HUES64 (cell line): Measurements from ENCODE around the gene ASCL4.

ENCODE experiments used
- H3K27ac ChIP-seq: 2 replicates; pipeline ENCODE4 v1.7.0; 2013; ENCODE audit warnings: low read depth, low read length, inconsistent platforms
- H3K27me3 ChIP-seq: 2 replicates; pipeline ENCODE4 v1.6.1; 2013; ENCODE audit warnings: mild to moderate bottlenecking, low read length; ENCODE audit not compliant: insufficient read depth
- H3K36me3 ChIP-seq: 2 replicates; pipeline ENCODE4 v1.6.1; 2013; ENCODE audit warnings: mild to moderate bottlenecking, low read length; ENCODE audit not compliant: insufficient read depth
- H3K4me1 ChIP-seq: 2 replicates; pipeline ENCODE4 v1.6.1; 2013; ENCODE audit warnings: mild to moderate bottlenecking, low read length, moderate library complexity; ENCODE audit not compliant: insufficient read depth
- H3K4me3 ChIP-seq: 2 replicates; pipeline ENCODE4 v1.5.1; 2013; ENCODE audit warnings: mild to moderate bottlenecking, low read length, moderate library complexity
- H3K9ac ChIP-seq: 2 replicates; pipeline ENCODE4 v1.6.1; 2013; ENCODE audit warnings: mild to moderate bottlenecking, low read depth, low read length
- H3K9me3 ChIP-seq: 2 replicates; pipeline ENCODE4 v1.6.1; 2013; ENCODE audit warnings: low read depth, low read length; ENCODE audit not compliant: insufficient read depth
- WGBS: fragments of 150-250, 120-280 bp; methylation state at CpG from one replicate; pipeline ENCODE4 v1.1.7; 2013; ENCODE audit warnings: missing lambda C conversion rate; 5-methylcytosine and 5-hydroxymethylcytosine counted together

ASCL4 gene

DNA sequence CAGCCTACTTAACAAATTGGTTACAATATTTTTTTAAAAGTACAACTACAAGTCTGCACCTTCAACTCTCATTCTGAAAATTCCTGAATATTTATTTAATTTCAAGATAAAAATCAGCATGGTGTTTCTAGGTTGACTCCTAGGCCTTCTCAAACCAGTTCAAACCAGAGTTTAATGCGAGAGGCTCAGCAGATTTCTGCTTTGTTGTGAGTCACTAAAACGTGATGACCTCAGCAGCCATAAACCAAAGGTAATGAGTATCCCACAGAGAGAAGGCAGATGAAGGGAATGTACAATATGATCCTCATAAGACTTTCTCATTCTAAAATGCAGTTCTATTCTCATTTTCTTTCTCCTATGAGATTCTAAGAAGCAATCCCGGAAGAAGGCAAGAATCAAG, 15.1 kb upstream of the ASCL4 start:
- H3K4me3 ChIP-seq: peak overlapping the region; percentile 85
- H3K9ac ChIP-seq: peak overlapping the region; percentile 87
- no peak overlapping the region; the same call in 1 of the 2 replicates for H3K27ac ChIP-seq
- H3K27me3 ChIP-seq: no peaks in the 10 kb centered on the region
- 50% methylated on average over 3 of the region's 3 CpGs for WGBS
- peaks cover 40% of the 10 kb centered on the region for H3K36me3 ChIP-seq
- H3K9me3 ChIP-seq: no peaks in the 10 kb centered on the region
- peaks cover 14% of the 10 kb centered on the region for H3K4me1 ChIP-seq

DNA sequence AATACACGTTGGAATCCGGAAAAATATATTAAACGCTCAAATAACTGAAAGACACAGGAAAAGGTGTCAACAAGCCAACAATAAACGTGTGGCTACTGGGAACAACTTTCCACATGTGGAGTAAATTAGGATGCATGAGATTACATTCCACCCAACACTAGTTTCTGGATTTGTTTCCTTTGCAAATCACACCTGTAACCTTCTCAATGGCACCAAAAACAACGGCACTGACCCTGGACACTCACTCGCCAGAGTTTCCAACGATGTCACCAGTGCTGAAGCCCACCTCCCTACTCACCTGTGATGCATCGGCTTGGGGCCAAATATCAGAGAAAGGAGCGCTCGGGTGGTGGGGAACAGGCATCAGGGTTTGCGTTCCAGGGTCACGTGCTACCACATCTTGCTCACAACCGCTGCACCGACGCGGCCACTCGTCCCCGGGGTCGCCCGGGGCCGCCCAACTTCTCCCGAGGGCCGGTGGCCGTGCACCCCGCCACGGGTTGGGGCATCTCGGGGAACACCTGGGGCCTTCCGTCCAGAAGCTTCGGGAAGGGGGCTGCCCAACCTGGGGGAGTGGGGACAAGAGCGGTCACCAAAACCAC, 14.2 kb upstream of the ASCL4 start:
- Histone ChIP-seq H3K36me3 (peaks cover 31% of the 10 kb centered on the region), H3K27me3 (no peaks in the 10 kb centered on the region), H3K9ac (peak overlapping the region; percentile 87), H3K9me3 (no peaks in the 10 kb centered on the region), H3K4me3 (peak overlapping the region; percentile 85), H3K27ac (peak overlapping the region; percentile 48; the same call in 1 of the 2 replicates), H3K4me1 (peaks cover 14% of the 10 kb centered on the region)
- 3% methylated on average over 30 of the region's 30 CpGs for WGBS

DNA sequence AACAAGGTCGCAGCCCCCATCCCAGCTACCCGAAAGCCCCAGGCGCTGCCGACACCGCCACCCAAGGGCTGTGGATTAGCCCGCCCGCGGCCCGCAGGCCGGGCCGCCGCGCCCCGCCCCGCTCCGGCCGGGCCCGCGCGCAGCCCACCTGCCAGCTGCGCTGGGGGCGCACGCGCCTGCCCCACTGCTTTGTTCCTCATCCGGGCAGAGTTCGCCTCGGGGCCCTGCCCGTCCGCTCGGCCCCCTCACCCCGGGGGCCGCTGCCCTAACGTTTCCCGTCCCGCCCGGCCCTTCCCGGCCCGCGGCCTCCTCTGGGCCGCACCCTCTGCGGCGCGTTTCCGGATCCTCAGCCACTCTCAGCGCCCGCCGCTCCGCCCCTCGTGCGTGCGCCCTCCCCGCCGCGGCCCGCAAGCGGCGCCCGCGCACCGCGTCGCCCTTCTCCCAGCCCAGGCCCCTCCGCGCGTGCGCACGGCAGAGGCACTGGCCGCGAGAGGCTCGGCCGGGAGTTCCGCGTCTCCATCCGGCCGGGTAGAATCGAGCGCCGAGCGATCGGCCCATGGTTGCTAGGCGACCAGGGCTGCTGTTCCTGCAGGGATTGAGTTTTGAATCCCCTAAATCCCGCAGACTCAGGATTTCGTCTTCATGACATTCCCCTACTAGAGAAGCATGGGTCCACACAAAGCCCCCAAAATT, 13.5 kb upstream of the ASCL4 start, which contains the start of gene PRDM4:
Gene PRDM4, minus strand, starts transcription at position 329 of the 693 bp plus-strand sequence. CDS start 622 bp downstream, outside the sequence.
- Histone ChIP-seq H3K27me3 (peaks cover 2% of the 10 kb centered on the region; the same call in 1 of the 2 replicates), H3K4me1 (peaks cover 14% of the 10 kb centered on the region), H3K9ac (peak within 1 kb of the TSS; percentile 87), H3K4me3 (peak within 1 kb of the TSS; percentile 85), H3K36me3 (peaks cover 25% of the 10 kb centered on the region), H3K27ac (peak within 1 kb of the TSS; percentile 58; the same call in 1 of the 2 replicates), H3K9me3 (no peaks in the 10 kb centered on the region)
- under 1% methylated on average over 83 of the region's 83 CpGs for WGBS

DNA sequence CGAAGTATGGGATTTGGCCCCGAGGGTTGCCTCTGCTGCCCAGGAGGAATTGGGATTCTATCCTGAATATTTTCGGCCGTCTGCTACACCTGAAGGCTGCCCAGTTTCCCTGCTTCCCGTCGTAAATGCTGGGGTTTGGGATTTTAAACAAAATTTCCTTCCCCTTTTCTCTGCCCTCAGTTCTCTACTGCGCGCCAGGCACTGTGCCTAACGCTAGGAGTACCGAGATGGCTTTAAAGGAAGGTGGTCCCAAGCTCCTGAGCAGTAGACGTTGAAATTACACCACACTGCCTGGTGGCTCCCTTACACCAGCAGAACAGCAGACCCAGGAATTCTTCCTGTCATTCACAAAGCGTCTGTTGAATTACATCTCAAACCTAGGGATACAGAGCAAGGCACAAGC, 13.0 kb upstream of the ASCL4 start:
- no peak overlapping the region for H3K27ac ChIP-seq
- 2% methylated on average over 12 of the region's 12 CpGs for WGBS

DNA sequence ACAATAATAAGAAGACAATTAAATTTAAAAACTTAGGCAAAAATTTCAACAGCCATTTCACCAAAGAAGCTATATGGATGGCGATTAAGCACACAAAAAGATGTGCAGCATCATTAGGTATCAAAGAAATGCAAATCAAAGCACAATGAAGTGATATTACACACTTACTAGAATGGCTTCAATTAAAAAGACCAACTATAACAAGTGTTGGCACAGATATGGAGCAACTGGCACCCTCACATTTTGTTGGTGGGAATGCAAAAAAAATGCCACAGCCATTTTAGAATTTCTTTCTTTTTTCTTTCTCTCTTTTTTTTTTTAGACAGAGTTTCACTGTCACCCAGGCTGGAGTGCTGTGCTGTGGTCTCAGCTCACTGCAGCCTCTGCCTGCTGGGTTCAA, 11.6 kb upstream of the ASCL4 start:
- Histone ChIP-seq H3K9me3 (no peaks in the 10 kb centered on the region), H3K27me3 (peaks cover 12% of the 10 kb centered on the region), H3K4me3 (no peak overlapping the region), H3K4me1 (peaks cover 14% of the 10 kb centered on the region), H3K9ac (no peak overlapping the region), H3K36me3 (peaks cover 6% of the 10 kb centered on the region; the same call in 1 of the 2 replicates), H3K27ac (no peak overlapping the region)
- 100% methylated on average over 1 of the region's 1 CpG for WGBS

More for the DNA sequence above, 13.0 kb upstream of the ASCL4 start:
- H3K9ac ChIP-seq: peak overlapping the region; percentile 55
- H3K4me1 ChIP-seq: peaks cover 14% of the 10 kb centered on the region
- H3K27me3 ChIP-seq: peaks cover 5% of the 10 kb centered on the region
- no peaks in the 10 kb centered on the region for H3K9me3 ChIP-seq
- peaks cover 19% of the 10 kb centered on the region for H3K36me3 ChIP-seq
- H3K4me3 ChIP-seq: peak overlapping the region; percentile 85

DNA sequence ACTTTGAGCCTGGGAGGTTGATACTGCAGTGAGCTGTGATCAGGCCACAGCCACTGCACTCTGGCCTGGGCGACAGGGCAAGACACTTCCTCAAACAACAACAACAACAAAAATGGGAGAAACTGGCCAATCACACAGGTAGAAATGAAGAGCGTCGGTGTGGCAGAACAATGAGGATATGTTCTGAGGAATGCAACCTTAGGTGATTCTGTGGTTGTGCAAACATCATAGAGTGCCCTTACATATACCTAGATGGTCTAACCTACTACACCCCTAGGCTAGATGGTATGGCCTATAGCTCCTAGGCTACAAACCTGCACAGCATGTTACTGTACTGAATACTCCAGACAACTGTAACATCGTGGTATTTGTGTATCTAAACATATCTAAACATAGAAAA, 9.9 kb upstream of the ASCL4 start:
- Histone ChIP-seq H3K27ac (no peak overlapping the region), H3K4me3 (no peak overlapping the region), H3K27me3 (peaks cover 14% of the 10 kb centered on the region), H3K36me3 (no peaks in the 10 kb centered on the region), H3K4me1 (peaks cover 7% of the 10 kb centered on the region), H3K9me3 (no peaks in the 10 kb centered on the region), H3K9ac (no peak overlapping the region)
- WGBS: 86% methylated on average over 3 of the region's 4 CpGs

DNA sequence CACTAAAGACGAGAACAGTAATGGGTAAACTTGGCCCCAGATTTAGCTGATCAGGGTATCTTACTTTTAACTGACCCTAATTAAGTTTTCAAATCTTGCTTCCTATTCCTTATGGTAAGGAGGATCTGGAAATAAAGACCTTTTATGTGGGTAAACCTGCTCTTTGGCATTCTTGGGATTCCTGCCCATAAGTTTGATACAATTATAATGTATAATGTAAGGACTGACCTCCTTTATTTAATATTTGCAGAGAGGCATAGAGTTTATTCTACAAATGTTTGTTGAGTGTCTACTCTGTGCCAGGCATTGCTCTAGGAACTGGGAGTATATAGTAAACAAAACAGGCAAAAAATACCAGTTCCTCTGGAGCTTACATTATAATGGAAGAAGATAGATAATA, 9.2 kb upstream of the ASCL4 start:
- Histone ChIP-seq H3K4me1 (peaks cover 3% of the 10 kb centered on the region; the same call in 1 of the 2 replicates), H3K36me3 (no peaks in the 10 kb centered on the region), H3K9me3 (no peaks in the 10 kb centered on the region), H3K4me3 (no peak overlapping the region), H3K9ac (no peak overlapping the region), H3K27me3 (peaks cover 18% of the 10 kb centered on the region), H3K27ac (no peak overlapping the region)
- WGBS: 88% methylated on average over 1 of the region's 1 CpG

DNA sequence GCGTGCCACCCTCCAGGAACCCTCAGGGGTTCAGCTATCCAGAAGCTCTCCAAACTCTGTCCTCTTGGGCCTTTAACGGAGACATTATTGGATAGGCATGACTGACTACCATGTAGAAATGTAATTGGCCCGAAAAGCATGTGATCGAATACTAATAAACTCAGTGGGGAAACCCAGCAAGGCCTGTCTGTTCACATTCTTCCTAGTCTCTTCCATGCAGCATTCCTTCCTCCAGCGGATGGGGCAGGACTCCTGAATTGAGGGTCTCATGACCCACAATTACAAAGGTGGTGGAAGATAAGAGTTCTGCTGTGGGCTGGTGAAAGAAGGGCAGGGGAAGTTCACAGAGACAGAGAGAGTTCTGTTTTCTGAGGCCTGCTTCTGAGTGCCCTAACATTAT, 7.0 kb upstream of the ASCL4 start:
- Histone ChIP-seq H3K9me3 (no peaks in the 10 kb centered on the region), H3K36me3 (no peaks in the 10 kb centered on the region), H3K4me3 (no peak overlapping the region), H3K9ac (no peak overlapping the region), H3K27ac (no peak overlapping the region), H3K27me3 (peaks cover 37% of the 10 kb centered on the region), H3K4me1 (no peaks in the 10 kb centered on the region)
- 91% methylated on average over 5 of the region's 5 CpGs for WGBS

DNA sequence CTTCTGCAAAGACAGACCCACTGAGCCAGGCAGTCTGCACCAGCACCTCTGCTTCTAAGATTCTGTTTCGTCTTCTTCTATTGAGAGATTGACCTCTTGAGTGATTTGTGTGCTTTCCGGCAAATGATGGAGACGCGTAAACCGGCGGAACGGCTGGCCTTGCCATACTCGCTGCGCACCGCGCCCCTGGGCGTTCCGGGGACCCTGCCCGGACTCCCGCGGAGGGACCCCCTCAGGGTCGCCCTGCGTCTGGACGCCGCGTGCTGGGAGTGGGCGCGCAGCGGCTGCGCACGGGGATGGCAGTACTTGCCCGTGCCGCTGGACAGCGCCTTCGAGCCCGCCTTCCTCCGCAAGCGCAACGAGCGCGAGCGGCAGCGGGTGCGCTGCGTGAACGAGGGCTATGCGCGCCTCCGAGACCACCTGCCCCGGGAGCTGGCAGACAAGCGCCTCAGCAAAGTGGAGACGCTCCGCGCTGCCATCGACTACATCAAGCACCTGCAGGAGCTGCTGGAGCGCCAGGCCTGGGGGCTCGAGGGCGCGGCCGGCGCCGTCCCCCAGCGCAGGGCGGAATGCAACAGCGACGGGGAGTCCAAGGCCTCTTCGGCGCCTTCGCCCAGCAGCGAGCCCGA, 703 bp downstream of the ASCL4 start:
- peak overlapping the region; percentile 61 for H3K4me3 ChIP-seq
- H3K9me3 ChIP-seq: no peaks in the 10 kb centered on the region
- no peak overlapping the region for H3K27ac ChIP-seq
- H3K27me3 ChIP-seq: peaks cover 85% of the 10 kb centered on the region
- H3K36me3 ChIP-seq: no peaks in the 10 kb centered on the region
- 2% methylated on average over 66 of the region's 66 CpGs for WGBS
- no peak overlapping the region for H3K9ac ChIP-seq
- H3K4me1 ChIP-seq: no peaks in the 10 kb centered on the region

DNA sequence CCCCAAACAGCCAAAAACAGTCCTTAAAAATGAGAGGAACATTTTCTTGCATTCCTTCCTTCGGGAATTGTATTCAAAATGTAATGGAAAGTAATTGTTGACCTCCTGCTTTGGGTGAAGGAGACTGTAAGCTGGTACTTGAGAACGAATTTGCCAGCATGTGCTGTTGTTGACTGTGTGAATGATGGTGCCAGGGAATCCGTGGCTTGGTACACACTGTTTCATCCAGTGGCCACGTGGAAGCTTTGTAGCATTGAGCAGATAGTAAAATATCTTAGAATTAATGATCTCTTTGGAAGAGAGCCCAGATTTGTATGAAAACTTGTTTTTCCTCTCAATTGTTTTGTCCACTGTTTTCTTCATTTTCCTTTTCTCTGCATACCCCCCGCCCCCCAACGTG, 1.7 kb downstream of the ASCL4 start:
- Histone ChIP-seq H3K9ac (no peak overlapping the region), H3K36me3 (no peaks in the 10 kb centered on the region), H3K9me3 (no peaks in the 10 kb centered on the region), H3K4me3 (no peak overlapping the region; the same call in 1 of the 2 replicates), H3K4me1 (no peaks in the 10 kb centered on the region), H3K27ac (no peak overlapping the region), H3K27me3 (peaks cover 77% of the 10 kb centered on the region)
- WGBS: 56% methylated on average over 4 of the region's 6 CpGs

DNA sequence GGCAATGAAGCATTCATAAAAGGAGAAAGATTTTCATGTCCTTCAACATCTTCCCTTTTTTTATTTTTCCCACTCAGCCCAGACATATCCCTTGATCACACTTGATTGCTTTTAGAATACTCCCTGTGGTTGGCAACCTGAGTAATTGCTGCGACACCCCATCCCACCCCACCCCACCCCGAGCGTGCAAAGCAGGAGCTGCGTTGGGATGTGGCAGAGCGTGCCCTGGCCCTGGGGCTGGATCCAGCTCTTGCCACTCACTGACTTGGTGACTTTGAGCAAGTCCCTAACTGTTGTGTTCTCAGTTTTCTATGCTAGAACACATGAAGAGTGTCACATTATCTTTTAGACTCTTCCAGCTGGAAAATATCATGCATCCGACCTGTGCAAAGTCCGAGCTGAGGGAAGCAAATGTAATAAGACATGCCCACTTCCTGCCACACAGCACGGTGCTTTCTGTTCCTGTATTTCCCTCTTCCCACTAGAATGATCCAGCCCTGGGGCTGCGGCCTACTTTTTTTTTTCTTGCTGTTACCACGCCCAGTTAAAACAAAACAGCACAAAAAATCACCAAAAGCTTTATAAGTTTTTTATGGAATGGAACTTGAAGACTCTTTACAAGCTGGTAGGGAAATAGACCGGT, 4.0 kb downstream of the ASCL4 start:
- no peaks in the 10 kb centered on the region for H3K36me3 ChIP-seq
- no peaks in the 10 kb centered on the region for H3K4me1 ChIP-seq
- no peak overlapping the region for H3K9ac ChIP-seq
- no peak overlapping the region for H3K4me3 ChIP-seq
- no peak overlapping the region for H3K27ac ChIP-seq
- WGBS: 88% methylated on average over 10 of the region's 11 CpGs
- no peaks in the 10 kb centered on the region for H3K9me3 ChIP-seq
- H3K27me3 ChIP-seq: peaks cover 55% of the 10 kb centered on the region
